Nephron (organoid): ENCODE results near the gene TMEM150B.

ENCODE experiments used
- H3K27ac Mint-ChIP-seq, 3 experiments: 2 replicates each; pipeline ENCODE4 v1.8.0; 2020; ENCODE audit warnings: mixed read lengths in 3 of 3, mild to moderate bottlenecking in 2 of 3, moderate library complexity in 1 of 3
- H3K27me3 Mint-ChIP-seq: 2 replicates; pipeline ENCODE4 v1.8.0; 2021; ENCODE audit warnings: low read depth, mild to moderate bottlenecking, moderate library complexity, mixed read lengths
- H3K36me3 Mint-ChIP-seq: 2 replicates; pipeline ENCODE4 v1.8.0; 2020; ENCODE audit warnings: low read depth, mixed read lengths
- H3K4me1 Mint-ChIP-seq: 2 replicates; pipeline ENCODE4 v1.8.0; 2020; ENCODE audit warnings: mixed read lengths
- H3K4me3 Mint-ChIP-seq, 3 experiments: 2 replicates each; pipeline ENCODE4 v1.8.0; 2020; ENCODE audit warnings: mild to moderate bottlenecking in 3 of 3, mixed read lengths in 3 of 3, moderate library complexity in 2 of 3
- H3K9me3 Mint-ChIP-seq: 2 replicates; pipeline ENCODE4 v1.8.0; 2020; ENCODE audit warnings: mixed read lengths
- TF ChIP-seq, protein P1 (sequence below), 3 experiments: fragments of 200-600 bp; sonication (generic); IDR thresholded peaks; one replicate each; pipeline ENCODE4 v1.5.0; 2021; ENCODE audit warnings: antibody characterized with exemption in 3 of 3; ENCODE audit not compliant: unreplicated experiment in 3 of 3

TMEM150B gene

GRCh38 chr19:55369653-55370304 is 44.6 kb upstream of the TMEM150B start:
- Mint-ChIP-seq H3K27ac (no peak overlapping the region), H3K9me3 (no peaks in the 10 kb centered on the region), H3K4me1 (peaks cover 13% of the 10 kb centered on the region), H3K27me3 (peaks cover 44% of the 10 kb centered on the region), H3K4me3 (peak overlapping the region; percentile 75 to 84 (median 83)), H3K36me3 (no peaks in the 10 kb centered on the region)
- TF ChIP-seq, protein P1, sequence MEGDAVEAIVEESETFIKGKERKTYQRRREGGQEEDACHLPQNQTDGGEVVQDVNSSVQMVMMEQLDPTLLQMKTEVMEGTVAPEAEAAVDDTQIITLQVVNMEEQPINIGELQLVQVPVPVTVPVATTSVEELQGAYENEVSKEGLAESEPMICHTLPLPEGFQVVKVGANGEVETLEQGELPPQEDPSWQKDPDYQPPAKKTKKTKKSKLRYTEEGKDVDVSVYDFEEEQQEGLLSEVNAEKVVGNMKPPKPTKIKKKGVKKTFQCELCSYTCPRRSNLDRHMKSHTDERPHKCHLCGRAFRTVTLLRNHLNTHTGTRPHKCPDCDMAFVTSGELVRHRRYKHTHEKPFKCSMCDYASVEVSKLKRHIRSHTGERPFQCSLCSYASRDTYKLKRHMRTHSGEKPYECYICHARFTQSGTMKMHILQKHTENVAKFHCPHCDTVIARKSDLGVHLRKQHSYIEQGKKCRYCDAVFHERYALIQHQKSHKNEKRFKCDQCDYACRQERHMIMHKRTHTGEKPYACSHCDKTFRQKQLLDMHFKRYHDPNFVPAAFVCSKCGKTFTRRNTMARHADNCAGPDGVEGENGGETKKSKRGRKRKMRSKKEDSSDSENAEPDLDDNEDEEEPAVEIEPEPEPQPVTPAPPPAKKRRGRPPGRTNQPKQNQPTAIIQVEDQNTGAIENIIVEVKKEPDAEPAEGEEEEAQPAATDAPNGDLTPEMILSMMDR (IDR thresholded peaks at IDR 0.05; ENCODE audit: unreplicated experiment in 3 of 3): no peak

DNA sequence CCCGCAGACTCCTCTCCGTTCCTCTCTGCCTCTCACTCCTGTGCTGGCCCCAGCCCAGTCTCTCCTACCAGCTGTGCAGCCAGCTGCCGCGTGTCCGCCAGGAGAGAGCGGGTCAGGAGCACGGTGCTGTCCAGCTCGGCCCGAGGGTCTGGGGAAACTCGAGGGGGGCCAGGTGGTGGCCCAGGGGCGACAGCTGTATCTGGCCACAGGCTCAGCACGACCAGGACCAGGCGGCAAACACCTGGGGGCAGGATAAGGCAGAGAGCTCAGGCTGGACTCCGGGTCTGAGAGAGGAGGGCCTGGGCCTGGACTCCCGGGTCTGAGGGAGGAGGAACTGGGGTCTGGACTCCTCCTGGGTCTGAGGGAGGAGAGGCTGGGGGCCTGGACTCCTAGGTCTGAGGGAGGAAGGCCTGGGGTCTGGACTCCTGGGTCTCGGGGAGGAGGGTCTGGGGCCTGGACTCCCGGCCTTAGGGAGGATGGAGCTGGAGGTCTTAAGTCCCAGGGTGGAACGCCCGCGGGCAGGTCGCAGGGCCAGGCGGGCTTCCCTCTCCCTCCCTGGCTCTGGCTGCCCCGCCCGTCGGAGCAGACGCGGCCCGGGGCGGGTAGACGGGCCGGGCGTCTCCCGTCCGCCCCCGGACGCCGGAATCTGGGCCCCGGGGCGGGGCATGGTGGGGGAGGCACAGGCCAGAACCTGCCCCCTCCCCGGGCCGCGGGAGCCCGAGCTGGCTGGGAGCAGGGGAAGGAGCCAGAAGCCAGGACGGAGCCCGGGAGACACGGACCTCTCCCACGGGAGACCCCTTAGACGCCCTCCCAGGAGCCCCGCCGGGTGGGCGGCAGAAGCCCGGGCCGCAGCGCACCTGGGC is 43.8 kb upstream of the TMEM150B start:
- Mint-ChIP-seq H3K4me3 (peak overlapping the region in 2 of 3 experiments; percentile 14 to 52), H3K27me3 (peaks cover 43% of the 10 kb centered on the region), H3K9me3 (no peaks in the 10 kb centered on the region), H3K36me3 (no peaks in the 10 kb centered on the region), H3K27ac (no peak overlapping the region), H3K4me1 (peaks cover 12% of the 10 kb centered on the region)
- TF ChIP-seq, protein P1 (IDR thresholded peaks at IDR 0.05; ENCODE audit: unreplicated experiment in 3 of 3): no peak

GRCh38 chr19:55368106-55368505 is 43.0 kb upstream of the TMEM150B start:
- no peaks in the 10 kb centered on the region for H3K9me3 Mint-ChIP-seq
- peaks cover 7% of the 10 kb centered on the region for H3K4me1 Mint-ChIP-seq
- TF ChIP-seq, protein P1 (IDR thresholded peaks at IDR 0.05; ENCODE audit: unreplicated experiment in 3 of 3): no peak
- no peak overlapping the region for H3K4me3 Mint-ChIP-seq
- H3K36me3 Mint-ChIP-seq: no peaks in the 10 kb centered on the region
- no peak overlapping the region for H3K27ac Mint-ChIP-seq
- H3K27me3 Mint-ChIP-seq: peaks cover 39% of the 10 kb centered on the region

GRCh38 chr19:55366790-55367189 is 41.6 kb upstream of the TMEM150B start:
- Mint-ChIP-seq H3K36me3 (no peaks in the 10 kb centered on the region), H3K4me1 (peaks cover 7% of the 10 kb centered on the region), H3K27ac (no peak overlapping the region), H3K9me3 (no peaks in the 10 kb centered on the region), H3K4me3 (peak overlapping the region in 1 of 3 experiments; percentile 49), H3K27me3 (peaks cover 34% of the 10 kb centered on the region)
- TF ChIP-seq, protein P1 (IDR thresholded peaks at IDR 0.05; ENCODE audit: unreplicated experiment in 3 of 3): no peak

GRCh38 chr19:55365964-55366363 is 40.8 kb upstream of the TMEM150B start:
- Mint-ChIP-seq H3K27ac (no peak overlapping the region), H3K9me3 (no peaks in the 10 kb centered on the region), H3K4me1 (peaks cover 6% of the 10 kb centered on the region), H3K36me3 (no peaks in the 10 kb centered on the region), H3K4me3 (no peak overlapping the region), H3K27me3 (peaks cover 26% of the 10 kb centered on the region)
- TF ChIP-seq, protein P1 (IDR thresholded peaks at IDR 0.05; ENCODE audit: unreplicated experiment in 3 of 3): no peak
